Cardiac muscle cell (in vitro differentiated cells and primary cell): Measurements from ENCODE around the gene C20orf202. TPM values are rescaled to one million over a fixed set of nuclear protein-coding genes. Genes with fewer than 3 reads are reported as not detected.

Experiments used
- DNase-seq, 2 donors: peaks; one replicate each; pipeline versions ENCODE4 v3.0.0 to v3.0.0-alpha.2; 2010 to 2017; ENCODE audit warnings: low read depth in 1 of 2, low spot score in 1 of 2
- H3K27ac ChIP-seq: fragments of 200-600 bp; sonication (generic); 2 replicates; pipeline ENCODE4 v1.5.1; 2016
- H3K27me3 ChIP-seq: fragments of 200-600 bp; sonication (generic); 2 replicates; pipeline ENCODE4 v1.6.0; 2016; ENCODE audit warnings: control low read depth
- H3K36me3 ChIP-seq: fragments of 200-600 bp; sonication (generic); 2 replicates; pipeline ENCODE4 v1.5.1; 2016; ENCODE audit warnings: control low read depth
- H3K4me1 ChIP-seq: fragments of 200-600 bp; sonication (generic); 2 replicates; pipeline ENCODE4 v1.8.1; 2017; ENCODE audit warnings: low read depth, mild to moderate bottlenecking, mixed run types
- H3K4me3 ChIP-seq: fragments of 200-600 bp; sonication (generic); 2 replicates; pipeline ENCODE4 v1.5.1; 2016; ENCODE audit warnings: mild to moderate bottlenecking
- H3K9me3 ChIP-seq: fragments of 200-600 bp; sonication (generic); 2 replicates; pipeline ENCODE4 v1.5.1; 2017; ENCODE audit warnings: low read depth, mild to moderate bottlenecking, control low read depth
- polyA plus RNA-seq: library from polyadenylated mRNA; unstranded; fragments of >200 nt; fragmentation: Nextera tagmentation; extraction: Ambion mirVana; gene quantifications from 2 replicates; pipeline ENCODE4 v1.2.1, GENCODE V29; 2016
- total RNA-seq: library from RNA; depleted of rRNA; stranded (reverse); fragments of >200 nt; gene quantifications from 2 replicates; pipeline ENCODE4 v1.2.3, GENCODE V29; 2016
- TF ChIP-seq, protein P1 (sequence below): IDR thresholded peaks from 2 replicates; pipeline ENCODE4 v1.5.1; 2012; ENCODE audit warnings: low read depth, mild to moderate bottlenecking, low read length

Gene C20orf202
- total and polyA plus RNA-seq, 2 experiments from 2014 or later: 0.27 to 0.83 TPM

DNA sequence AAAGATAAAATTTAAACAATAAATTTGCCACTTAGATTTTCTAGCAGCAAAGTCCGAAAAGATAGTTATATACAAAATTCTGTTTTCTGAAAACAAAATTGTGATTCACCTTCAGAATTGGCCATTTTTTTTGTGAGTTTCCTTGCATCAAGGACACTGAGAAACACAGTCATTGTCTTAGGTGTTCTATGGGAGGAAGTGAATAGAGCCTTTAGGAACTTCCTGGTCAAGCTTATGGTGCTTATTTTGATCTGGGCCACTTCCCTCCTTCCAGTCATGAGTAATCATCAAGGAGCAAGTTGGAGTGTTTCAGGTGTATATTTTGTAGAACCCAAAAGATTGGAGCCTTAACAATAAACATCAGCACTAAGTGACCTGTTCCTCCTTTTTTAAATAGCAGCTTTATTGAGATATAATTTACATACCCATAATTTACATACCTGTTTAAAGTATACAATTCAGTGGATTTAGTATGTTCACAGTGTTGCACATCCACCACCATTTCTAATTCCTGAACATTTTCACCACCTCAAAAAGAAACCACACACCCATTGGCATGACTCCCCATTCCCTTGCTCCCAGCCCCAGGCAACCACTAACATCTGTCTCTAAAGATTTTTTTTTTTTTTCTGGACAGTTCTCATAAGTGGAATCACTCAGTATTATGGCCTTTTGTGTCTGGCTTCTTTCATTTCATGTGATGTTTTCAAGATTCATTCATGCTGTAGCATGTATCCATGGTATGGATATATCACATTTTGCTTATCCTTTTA lies 36.1 kb upstream of the C20orf202 start:
- H3K36me3 ChIP-seq: peaks cover 30% of the 10 kb centered on the region
- TF ChIP-seq, protein P1, sequence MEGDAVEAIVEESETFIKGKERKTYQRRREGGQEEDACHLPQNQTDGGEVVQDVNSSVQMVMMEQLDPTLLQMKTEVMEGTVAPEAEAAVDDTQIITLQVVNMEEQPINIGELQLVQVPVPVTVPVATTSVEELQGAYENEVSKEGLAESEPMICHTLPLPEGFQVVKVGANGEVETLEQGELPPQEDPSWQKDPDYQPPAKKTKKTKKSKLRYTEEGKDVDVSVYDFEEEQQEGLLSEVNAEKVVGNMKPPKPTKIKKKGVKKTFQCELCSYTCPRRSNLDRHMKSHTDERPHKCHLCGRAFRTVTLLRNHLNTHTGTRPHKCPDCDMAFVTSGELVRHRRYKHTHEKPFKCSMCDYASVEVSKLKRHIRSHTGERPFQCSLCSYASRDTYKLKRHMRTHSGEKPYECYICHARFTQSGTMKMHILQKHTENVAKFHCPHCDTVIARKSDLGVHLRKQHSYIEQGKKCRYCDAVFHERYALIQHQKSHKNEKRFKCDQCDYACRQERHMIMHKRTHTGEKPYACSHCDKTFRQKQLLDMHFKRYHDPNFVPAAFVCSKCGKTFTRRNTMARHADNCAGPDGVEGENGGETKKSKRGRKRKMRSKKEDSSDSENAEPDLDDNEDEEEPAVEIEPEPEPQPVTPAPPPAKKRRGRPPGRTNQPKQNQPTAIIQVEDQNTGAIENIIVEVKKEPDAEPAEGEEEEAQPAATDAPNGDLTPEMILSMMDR: no peak
- no peaks in the 10 kb centered on the region for H3K4me1 ChIP-seq
- no peak for DNase-seq
- H3K27me3 ChIP-seq: no peaks in the 10 kb centered on the region
- H3K9me3 ChIP-seq: no peaks in the 10 kb centered on the region
- no peak overlapping the region for H3K27ac ChIP-seq
- no peak overlapping the region for H3K4me3 ChIP-seq

DNA sequence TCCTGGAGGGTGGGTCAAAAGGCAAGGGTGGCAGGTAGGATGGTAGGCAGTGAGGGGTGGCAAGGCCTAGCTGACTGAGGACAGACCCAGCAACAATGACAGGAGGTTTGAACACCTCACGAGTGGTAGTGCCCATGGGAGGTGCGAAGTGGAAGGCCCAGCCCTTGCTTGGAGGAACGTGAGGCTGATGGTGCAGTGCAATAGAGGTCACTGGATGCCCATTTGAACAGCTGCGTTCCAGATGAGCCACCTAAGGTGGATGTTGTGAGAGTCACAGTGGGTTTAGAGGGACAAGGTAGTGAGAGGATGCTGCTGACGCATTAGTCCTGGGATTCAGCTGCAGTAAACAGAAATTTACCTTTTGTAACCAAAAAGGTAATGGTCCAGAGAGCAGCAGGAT lies 34.0 kb upstream of the C20orf202 start:
- no peak overlapping the region for H3K4me3 ChIP-seq
- no peak overlapping the region for H3K27ac ChIP-seq
- no peaks in the 10 kb centered on the region for H3K9me3 ChIP-seq
- no peaks in the 10 kb centered on the region for H3K4me1 ChIP-seq
- no peaks in the 10 kb centered on the region for H3K27me3 ChIP-seq
- TF ChIP-seq, protein P1: no peak
- H3K36me3 ChIP-seq: peaks cover 29% of the 10 kb centered on the region
- DNase-seq: no peak

DNA sequence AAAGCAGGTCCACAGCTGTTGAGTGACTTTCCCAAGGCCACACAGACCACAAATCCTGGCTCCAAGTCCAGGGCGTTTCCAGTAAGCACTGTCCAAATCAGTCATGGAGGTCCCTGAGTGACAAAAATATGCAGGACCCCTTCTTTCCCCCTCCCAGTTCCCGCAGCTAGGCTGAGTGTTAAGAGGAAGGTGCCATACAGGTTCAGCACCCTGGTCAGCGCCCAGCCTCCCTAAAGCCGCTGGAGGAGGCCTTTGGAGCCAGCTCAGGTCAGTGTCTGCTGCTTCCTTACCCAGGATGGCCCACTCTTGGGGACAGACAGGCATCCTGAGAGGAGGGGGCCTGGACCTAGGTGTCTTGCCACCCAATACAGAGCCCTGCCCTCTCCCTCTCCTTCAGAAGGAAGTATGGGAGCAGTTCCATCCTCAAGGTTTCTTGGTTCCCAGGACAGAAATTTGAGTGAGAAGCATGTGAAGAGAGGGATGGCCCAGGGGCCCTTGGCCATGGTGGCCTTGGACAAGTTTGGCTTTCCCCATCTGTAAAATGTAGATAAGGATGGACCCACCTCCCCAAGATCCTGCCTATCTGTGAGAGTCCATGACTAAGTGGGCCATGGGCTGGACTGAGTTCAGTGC lies 31.7 kb upstream of the C20orf202 start:
- no peaks in the 10 kb centered on the region for H3K27me3 ChIP-seq
- TF ChIP-seq, protein P1: no peak
- no peak overlapping the region for H3K27ac ChIP-seq
- no peaks in the 10 kb centered on the region for H3K4me1 ChIP-seq
- DNase-seq: peak; percentile 54 to 85
- peaks cover 10% of the 10 kb centered on the region for H3K36me3 ChIP-seq
- no peaks in the 10 kb centered on the region for H3K9me3 ChIP-seq
- H3K4me3 ChIP-seq: no peak overlapping the region

DNA sequence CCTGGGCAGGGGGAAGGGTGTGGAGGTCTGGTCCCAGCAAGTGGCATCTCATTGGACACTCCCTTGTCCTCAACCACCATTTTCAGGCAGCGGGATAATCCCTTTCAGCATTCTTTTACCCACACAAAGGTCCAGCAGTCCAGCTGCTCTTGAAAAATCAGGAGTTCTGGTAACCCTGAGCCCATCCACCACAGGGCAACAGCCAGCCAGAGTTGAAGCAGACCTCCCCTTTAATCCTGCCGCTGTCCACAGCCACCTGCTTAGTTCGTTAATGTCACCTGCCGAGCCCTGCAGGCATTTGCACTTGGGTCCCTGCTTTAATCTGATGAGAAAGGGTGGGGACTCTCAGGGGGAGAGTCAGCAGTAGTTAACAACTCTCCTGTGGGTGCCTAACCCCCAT lies 29.6 kb upstream of the C20orf202 start:
- no peak overlapping the region for H3K4me3 ChIP-seq
- DNase-seq: no peak
- TF ChIP-seq, protein P1: no peak
- H3K27ac ChIP-seq: no peak overlapping the region
- H3K4me1 ChIP-seq: no peaks in the 10 kb centered on the region
- no peaks in the 10 kb centered on the region for H3K27me3 ChIP-seq
- no peaks in the 10 kb centered on the region for H3K9me3 ChIP-seq
- H3K36me3 ChIP-seq: no peaks in the 10 kb centered on the region

DNA sequence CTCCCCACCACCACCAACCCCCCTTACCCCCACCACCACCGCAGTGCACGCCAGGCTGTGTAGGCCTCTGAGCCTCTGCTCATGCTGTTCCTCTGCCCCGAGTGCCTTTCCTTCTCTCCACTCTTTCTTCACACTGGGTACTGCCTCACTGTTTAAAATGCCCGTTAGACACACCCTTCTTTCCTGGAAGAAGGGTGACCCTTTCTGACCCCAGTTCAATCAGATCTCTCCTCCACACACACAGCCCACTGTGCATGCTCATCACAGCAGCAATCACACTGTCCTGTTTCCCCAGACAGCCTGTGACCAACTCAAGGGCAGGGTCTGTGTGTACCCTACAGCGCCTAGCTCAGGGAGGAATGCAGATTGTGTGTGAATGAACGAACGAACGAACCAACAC lies 28.5 kb upstream of the C20orf202 start:
- H3K36me3 ChIP-seq: no peaks in the 10 kb centered on the region
- DNase-seq: no peak
- H3K9me3 ChIP-seq: no peaks in the 10 kb centered on the region
- TF ChIP-seq, protein P1: no peak
- no peak overlapping the region for H3K27ac ChIP-seq
- H3K4me3 ChIP-seq: no peak overlapping the region
- H3K27me3 ChIP-seq: no peaks in the 10 kb centered on the region
- no peaks in the 10 kb centered on the region for H3K4me1 ChIP-seq
